Retinal pigment epithelial cell (primary cell): ENCODE results near the gene SGPL1.
A peak's percentile ranks its signal among the peaks of the same experiment; 100 is the strongest.

Experiments
- DNase-seq: peaks from one replicate; pipeline ENCODE4 v3.0.0-alpha.2; 2010; ENCODE audit warnings: low read depth
- H3K4me3 ChIP-seq: 2 replicates; pipeline ENCODE4 v1.5.1; 2011; ENCODE audit warnings: mild to moderate bottlenecking, low read length, control low read depth, moderate library complexity
- CTCF ChIP-seq: conservative IDR thresholded peaks from 2 replicates; pipeline ENCODE4 v1.5.1; 2011; ENCODE audit warnings: low read depth, low read length, control low read depth, inconsistent platforms

The SGPL1 gene

GRCh38 chr10:70885481-70885880, 69.7 kb downstream of the SGPL1 start:
- no peak overlapping the region for H3K4me3 ChIP-seq
- TF ChIP-seq CTCF: no peak
- DNase-seq: no peak

GRCh38 chr10:70885931-70886903, 70.5 kb downstream of the SGPL1 start:
- no peak for DNase-seq
- H3K4me3 ChIP-seq: no peak overlapping the region
- no peak for TF ChIP-seq CTCF

GRCh38 chr10:70886921-70887665, 71.3 kb downstream of the SGPL1 start:
- H3K4me3 ChIP-seq: peak overlapping the region; percentile 77
- no peak for TF ChIP-seq CTCF
- no peak for DNase-seq

- peak within 1 kb of the TSS; percentile 77 for H3K4me3 ChIP-seq
- TF ChIP-seq CTCF: no peak
- DNase-seq: peak; percentile 40
Measured at GRCh38 chr10:70887804-70888800, 72.4 kb downstream of the SGPL1 start, which contains the start of gene PCBD1. TSS of gene PCBD1 (minus strand) at chr10:70888565. CDS start at chr10:70888533, 32 bp downstream.

- no peak for TF ChIP-seq CTCF
- no peak overlapping the region for H3K4me3 ChIP-seq
- DNase-seq: no peak
Measured at GRCh38 chr10:70889291-70889690, 73.5 kb downstream of the SGPL1 start.

GRCh38 chr10:70890917-70891431, 75.2 kb downstream of the SGPL1 start:
- no peak for DNase-seq
- no peak overlapping the region for H3K4me3 ChIP-seq
- TF ChIP-seq CTCF: no peak
